ENCODE results near the gene ANO7.

- TF ChIP-seq, protein P1, sequence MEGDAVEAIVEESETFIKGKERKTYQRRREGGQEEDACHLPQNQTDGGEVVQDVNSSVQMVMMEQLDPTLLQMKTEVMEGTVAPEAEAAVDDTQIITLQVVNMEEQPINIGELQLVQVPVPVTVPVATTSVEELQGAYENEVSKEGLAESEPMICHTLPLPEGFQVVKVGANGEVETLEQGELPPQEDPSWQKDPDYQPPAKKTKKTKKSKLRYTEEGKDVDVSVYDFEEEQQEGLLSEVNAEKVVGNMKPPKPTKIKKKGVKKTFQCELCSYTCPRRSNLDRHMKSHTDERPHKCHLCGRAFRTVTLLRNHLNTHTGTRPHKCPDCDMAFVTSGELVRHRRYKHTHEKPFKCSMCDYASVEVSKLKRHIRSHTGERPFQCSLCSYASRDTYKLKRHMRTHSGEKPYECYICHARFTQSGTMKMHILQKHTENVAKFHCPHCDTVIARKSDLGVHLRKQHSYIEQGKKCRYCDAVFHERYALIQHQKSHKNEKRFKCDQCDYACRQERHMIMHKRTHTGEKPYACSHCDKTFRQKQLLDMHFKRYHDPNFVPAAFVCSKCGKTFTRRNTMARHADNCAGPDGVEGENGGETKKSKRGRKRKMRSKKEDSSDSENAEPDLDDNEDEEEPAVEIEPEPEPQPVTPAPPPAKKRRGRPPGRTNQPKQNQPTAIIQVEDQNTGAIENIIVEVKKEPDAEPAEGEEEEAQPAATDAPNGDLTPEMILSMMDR (IDR thresholded peaks at IDR 0.05), result no peak
- TF ChIP-seq POLR2AphosphoS5 (IDR thresholded peaks at IDR 0.05) (no peak), POLR2A (IDR thresholded peaks at IDR 0.05; ENCODE audit: low read depth) (no peak), EP300 (IDR thresholded peaks at IDR 0.05) (no peak)
Measured at GRCh38 chr2:241274127-241274526, 85.7 kb downstream of the ANO7 start.

Measured in esophagus muscularis mucosa (tissue), 4 donors.